ENCODE results near the gene GDPGP1.

GDPGP1 gene

GRCh38 chr15:90200534-90201129 lies 33.4 kb upstream of the GDPGP1 start:
- H3K4me3 ChIP-seq (ENCODE audit: low read depth, low read length): peak overlapping the region; percentile 73
- TF ChIP-seq CTCF (IDR thresholded peaks at IDR 0.05; ENCODE audit: low read depth, low read length, missing control alignments): no peak
- no peak for DNase-seq (ENCODE audit: low read depth)

- no peak for TF ChIP-seq CTCF (IDR thresholded peaks at IDR 0.05; ENCODE audit: low read depth, low read length, missing control alignments)
- DNase-seq (ENCODE audit: low read depth): no peak
- H3K4me3 ChIP-seq (ENCODE audit: low read depth, low read length): peak within 1 kb of the TSS; percentile 73
These were observed 32.7 kb upstream of the GDPGP1 start, which contains the start of gene SEMA4B for GRCh38 chr15:90201130-90201943. Gene SEMA4B, plus strand, starts transcription at chr15:90201330. Its CDS starts 249 bp downstream, at chr15:90201579.

- DNase-seq (ENCODE audit: low read depth): no peak
- TF ChIP-seq CTCF (IDR thresholded peaks at IDR 0.05; ENCODE audit: low read depth, low read length, missing control alignments): no peak
- H3K4me3 ChIP-seq (ENCODE audit: low read depth, low read length): peak overlapping the region; percentile 73
These were observed 32.0 kb upstream of the GDPGP1 start for GRCh38 chr15:90201944-90202375.

GRCh38 chr15:90202929-90203328 lies 31.1 kb upstream of the GDPGP1 start:
- TF ChIP-seq CTCF (IDR thresholded peaks at IDR 0.05; ENCODE audit: low read depth, low read length, missing control alignments): no peak
- no peak for DNase-seq (ENCODE audit: low read depth)
- no peak overlapping the region for H3K4me3 ChIP-seq (ENCODE audit: low read depth, low read length)

- TF ChIP-seq CTCF (IDR thresholded peaks at IDR 0.05; ENCODE audit: low read depth, low read length, missing control alignments): no peak
- no peak for DNase-seq (ENCODE audit: low read depth)
- no peak overlapping the region for H3K4me3 ChIP-seq (ENCODE audit: low read depth, low read length)
These were observed 30.5 kb upstream of the GDPGP1 start for GRCh38 chr15:90203473-90203872.

GRCh38 chr15:90203922-90204321 lies 30.1 kb upstream of the GDPGP1 start:
- no peak for TF ChIP-seq CTCF (IDR thresholded peaks at IDR 0.05; ENCODE audit: low read depth, low read length, missing control alignments)
- DNase-seq (ENCODE audit: low read depth): no peak
- no peak overlapping the region for H3K4me3 ChIP-seq (ENCODE audit: low read depth, low read length)

Measured in GM12864 (cell line).